Measurements from ENCODE around the gene HMGA1.

- TF ChIP-seq EZH2 (IDR thresholded peaks at IDR 0.05) (no peak), POLR2AphosphoS5 (IDR thresholded peaks at IDR 0.05; ENCODE audit: borderline replicate concordance, low read depth, low read length) (no peak)
These were observed 9.5 kb downstream of the HMGA1 start for GRCh38 chr6:34246249-34246562.
